HG03064 (cell line): ENCODE measurements around the gene TSEN54.
"Not testable (repeated sequence)": the region's sequence is repeated elsewhere in the genome, so short reads cannot be mapped to it uniquely, and the experiment has no call there.

Experiments
- ATAC-seq: cut with Tn5 transposase; IDR thresholded peaks from one replicate; pipeline ENCODE4 v1.9.1; 2021; ENCODE audit warnings: low read depth; ENCODE audit not compliant: unreplicated experiment

TSEN54 gene

DNA sequence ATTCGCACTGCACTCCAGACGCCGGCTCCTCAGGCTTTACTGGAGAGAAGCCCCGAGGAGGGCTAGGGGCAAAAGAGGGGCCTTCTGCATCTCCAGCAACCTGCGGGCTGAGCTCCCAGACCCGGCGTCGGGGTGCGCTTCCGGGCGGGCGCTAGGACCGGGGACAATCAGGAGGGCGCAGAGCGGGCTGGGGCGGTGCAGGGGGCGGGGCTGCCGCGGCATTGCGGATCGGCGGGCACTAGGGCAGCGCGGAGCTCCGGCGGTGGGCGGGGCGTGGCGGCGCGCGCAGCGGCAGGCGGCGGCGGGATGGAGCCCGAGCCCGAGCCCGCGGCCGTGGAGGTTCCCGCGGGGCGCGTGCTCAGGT is at the start of gene TSEN54:
Gene TSEN54 (plus strand): TSS at position 274 of the 364 bp plus-strand sequence. CDS start 33 bp downstream, at position 307.
- ATAC-seq: peak; percentile 67

DNA sequence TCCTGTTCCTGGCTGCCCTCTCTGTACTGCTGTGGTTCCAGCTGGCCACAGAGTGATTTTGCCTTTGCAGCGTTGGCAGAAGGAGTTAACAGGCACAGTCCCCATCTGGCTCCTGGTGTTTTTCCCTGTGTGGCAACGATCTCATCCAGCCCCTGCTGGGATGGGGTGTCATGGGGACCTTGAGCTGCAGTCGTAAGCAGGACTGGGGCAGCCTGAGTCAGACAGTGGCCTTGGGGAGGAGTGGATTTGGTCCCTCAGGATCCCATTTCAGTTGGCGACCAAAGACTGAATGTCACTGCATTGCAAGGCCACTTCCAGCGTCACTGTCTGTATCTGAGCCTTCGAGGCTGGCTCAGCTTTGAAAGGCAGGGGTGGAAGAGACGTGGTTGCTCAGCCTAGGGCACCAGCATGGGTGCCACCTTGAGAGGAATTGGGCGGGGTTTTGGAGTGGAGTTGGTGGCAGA is 48.0 kb upstream of the TSEN54 start:
- no peak for ATAC-seq

DNA sequence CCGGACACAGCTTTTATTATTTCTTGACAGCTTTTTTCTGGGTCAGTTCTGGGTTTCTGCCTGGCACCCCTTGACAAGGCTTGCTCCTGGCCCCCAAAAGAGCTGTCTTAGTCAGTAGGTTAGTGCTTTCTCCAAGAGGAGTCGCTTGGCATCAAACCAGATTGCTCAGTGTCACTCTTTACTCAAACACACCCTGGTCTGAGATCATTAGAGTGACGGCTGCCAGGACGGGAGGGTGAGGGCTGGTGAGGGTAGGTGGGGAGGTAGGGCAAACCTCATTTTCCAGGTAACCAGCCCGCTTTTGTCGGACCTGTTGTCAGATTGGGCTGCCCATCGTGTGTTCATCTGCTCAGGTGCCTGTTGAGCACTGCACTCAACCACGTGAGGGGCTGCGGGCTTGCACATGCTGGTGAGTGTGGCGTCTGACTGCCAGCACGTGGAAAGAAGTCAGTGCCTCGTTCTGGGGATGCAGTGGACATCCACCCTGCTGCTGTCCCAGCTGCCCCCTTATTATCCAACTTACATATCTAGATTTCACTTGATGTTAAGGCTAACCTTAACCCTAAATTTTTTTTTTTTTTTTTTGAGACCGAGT is 47.5 kb upstream of the TSEN54 start:
- no peak for ATAC-seq

DNA sequence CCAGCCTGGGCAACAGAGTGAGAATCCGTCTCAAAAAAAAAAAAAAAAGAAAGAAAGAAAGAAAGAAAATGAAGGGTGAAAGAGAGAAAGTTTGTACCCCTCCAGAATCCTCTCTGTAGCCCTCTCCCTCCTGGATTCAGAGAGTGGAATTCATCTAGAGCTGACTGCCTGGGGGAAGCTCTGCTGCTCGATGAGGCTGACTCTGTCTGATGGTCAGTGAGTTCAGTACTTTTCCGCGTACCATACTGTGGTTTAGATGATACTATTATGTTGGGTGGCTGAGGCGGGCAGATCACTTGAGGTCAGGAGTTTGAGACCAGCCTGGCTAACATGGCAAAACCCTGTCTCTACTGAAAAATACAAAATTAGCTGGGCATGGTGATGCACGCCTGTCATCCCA is 45.1 kb upstream of the TSEN54 start:
- no peak for ATAC-seq

DNA sequence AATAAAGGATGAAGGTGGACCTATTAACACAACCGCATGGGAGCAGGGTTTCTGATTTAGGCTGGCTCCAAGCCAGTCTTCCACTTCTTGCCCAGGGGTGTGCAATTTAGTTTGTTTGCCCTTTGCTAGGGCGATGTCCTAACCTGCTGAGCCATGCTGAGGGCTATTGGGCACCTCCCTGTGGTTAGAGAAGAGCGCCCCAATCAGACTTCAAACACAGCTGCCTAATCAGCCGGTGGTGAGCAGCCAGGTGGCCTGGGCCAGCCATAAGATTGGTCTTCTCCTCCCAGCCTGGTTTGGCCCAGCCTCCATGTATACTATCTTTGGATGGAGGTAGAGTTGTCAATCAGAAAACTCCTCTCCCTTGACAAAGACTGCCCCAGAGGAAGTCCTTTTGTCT is 44.2 kb upstream of the TSEN54 start:
- no peak for ATAC-seq

DNA sequence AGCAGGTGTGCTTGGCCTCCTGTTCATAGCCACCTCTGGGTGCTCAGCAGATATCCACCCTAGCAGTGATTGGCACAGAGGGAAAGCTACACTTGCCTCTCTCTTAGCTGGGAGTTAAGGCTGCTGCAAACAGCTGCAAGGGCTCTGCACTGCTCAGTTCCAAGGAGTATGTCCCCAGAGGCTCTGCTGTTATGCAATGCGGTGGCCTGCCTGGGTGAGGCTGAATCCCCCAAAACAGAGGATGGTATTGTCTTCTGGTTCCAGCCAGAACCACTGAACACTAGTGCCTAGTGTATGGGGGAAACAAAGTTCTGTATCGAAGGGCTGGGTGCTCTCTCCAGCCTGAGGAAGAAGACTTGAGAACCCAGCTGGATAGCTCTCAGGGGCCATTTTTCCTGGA is 43.1 kb upstream of the TSEN54 start:
- ATAC-seq: no peak

DNA sequence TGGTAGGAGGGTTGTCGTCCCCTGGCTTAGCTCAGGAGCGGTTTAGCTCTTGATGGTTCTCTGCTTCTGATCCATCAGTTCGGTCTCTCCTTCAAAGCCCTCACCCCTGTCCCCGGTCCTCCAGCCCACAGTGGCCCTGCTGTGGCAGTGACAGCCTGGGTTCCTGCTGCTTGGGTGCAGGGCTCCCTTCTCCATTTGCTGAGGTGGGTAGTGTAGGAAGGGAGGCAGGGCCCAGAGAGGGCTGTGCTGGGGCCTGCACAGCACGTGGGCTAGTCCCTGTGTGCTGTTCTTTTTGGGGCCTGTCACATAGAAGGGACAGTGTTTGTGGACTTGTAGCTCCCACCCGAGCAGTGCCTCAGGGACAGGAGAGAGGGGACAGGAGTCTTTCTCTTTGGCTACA is 41.6 kb upstream of the TSEN54 start:
- ATAC-seq: no peak

DNA sequence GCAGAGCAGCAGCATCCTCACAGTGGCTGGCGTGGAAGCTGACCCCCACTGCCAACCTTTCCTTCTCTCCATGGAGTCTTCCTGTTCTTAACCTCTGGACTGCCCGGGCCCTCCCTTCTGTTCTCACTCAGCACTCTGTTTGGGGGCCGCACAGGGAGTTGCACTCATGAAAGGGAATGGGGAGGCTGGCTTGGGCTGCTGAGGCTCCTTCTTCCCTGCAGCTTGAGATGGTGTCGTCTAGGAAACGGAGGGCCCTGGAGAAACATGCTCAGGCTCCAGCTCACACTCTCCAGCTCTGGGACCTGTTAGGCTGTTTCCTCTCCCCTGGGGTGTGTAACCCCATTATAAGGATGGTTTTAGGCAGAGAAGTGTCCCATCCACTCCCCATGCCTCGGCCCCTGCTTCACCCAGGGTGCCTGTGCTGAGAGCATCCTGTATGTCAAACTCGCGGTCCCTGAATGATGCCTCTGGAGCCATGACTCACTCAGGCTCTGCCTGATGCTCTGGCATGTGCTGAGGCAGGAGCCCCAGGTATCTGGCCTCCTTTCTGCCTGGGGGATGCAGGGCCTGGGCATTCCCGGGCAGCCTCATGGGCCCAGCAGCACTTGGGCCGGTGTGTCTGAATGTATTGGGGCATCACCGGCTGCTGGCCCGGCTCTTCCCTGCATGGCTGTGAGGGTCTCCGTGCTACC is 41.0 kb upstream of the TSEN54 start:
- ATAC-seq: no peak

DNA sequence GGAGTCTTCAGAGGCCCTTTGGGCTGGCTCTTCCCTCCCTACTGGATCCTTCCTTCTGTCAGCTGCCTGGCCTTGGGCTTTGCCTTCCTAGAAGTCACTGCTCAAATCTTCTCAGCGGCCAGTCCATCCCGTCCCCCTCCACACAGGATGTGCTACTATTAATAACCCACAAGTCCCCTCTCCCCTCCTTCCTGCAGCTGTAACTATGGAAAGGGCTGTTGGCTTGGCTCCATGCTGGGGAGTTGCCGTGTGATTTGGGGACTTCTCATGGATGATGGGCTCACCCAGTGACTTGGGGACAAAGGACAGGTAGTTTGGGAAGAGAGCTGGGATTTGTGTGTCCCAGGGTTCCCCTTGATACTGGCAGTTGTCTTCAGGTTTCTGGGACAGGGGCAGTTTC is 40.5 kb upstream of the TSEN54 start:
- ATAC-seq: no peak

DNA sequence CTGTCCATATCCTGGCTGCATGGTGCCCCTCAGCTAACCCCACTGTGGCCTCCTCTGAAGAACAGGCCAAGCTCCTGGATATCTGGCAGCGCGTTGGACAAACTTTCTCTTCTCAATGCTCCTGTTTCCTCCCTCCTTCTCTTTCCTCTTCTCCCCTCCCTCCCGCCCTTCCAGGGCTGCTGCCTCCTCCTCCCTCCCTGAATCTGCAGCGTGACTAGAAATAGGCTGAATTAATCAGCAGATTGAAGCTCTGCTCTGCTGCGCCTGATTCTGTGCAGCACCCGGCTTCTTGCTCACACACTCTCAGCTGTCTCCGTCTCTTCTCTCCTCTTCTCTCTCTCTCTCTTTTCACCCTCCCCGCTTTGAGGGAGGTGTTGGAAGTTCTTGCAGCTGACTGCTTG is 40.1 kb upstream of the TSEN54 start:
- ATAC-seq: no peak

DNA sequence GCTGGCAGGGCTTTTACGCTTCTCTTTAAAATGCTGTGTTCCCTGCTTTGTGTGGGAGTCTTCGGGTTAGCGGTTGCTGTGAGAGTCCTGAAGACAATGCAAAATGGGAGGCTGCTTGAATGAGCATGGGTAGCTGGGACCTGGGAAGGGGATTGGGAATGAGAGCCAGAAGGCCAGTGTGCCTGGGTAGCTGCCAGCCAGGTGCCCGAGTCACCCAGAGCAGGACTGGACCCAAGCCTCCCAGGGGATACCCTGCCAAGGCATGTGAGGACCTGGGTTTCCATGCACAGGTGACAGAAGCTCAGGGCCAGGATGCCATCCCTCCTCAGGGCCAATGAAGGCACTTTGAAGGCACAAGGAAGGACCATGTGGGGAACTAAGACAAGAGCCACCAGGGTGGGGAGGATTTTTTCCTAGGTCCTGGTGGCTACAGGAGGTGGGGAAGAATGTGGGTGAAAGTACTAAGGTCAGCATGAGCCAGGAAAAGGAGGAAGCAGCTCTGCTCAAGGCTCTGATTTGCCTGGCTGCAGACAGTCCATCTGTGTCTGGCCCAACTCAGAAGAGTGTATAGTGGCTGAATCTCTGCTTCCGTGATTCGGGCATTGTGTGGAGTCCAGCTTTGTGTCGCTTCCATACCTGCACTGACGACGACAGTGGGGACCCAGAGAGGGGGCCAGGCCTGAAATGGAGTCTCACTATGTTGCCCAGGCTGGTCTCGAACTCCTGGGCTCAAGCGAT is 39.4 kb upstream of the TSEN54 start:
- no peak for ATAC-seq

DNA sequence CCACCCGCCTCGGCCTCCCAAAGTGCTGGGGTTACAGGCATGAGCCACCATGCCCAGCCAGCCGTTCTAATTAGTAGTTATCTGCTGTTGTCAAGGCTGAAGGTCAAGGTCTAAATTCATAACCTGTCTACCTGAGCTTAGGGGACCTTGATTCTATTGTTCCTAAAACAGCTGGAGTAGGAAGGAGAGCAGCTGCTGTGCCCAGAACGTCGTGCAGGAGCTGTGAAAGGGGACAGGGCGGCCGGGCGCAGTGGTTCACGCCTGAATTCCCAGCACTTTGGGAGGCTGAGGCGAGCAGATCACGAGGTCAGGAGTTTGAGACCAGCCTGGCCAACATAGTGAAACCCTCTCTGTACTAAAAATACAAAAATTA is 38.9 kb upstream of the TSEN54 start:
- not testable (repeated sequence) for ATAC-seq

DNA sequence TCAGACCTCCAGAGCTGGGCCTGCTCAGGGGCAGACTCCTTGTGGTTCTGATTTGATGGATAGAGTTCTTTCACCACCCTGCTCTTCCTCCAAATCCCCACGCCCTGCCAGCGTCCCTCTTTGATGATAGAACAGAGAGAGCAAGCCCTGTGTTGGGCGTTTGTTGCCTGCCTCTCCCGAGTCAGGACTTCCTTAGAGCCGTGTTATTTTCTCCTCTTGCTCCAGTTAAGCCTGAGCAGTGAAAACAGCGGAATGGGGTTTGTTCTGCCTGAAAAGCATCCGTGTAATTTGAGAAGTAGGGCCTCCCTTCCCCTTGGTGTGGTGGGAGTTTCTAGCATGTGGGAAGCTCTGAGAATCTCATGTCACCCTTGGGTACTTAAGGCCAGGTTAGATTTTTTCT is 37.8 kb upstream of the TSEN54 start:
- ATAC-seq: no peak

DNA sequence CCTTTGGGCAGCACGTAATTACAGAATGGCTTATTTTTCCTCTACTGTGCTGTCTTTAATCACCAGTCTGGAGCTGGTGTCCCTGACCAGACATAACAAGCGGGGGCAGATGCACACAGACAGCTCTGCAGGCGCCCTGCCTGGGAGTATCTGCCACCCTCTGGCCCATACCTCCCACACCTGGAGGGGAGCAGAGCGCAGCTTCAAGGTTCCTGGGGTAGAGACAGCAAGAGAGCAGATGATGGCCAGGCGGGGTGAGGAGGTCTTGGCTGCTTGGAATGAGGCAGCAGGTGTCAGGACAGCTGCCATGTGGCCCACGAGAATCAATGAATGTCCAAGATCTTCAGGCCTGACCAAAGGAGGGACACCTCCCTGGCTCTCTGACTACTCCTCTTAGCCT is 36.0 kb upstream of the TSEN54 start:
- no peak for ATAC-seq

DNA sequence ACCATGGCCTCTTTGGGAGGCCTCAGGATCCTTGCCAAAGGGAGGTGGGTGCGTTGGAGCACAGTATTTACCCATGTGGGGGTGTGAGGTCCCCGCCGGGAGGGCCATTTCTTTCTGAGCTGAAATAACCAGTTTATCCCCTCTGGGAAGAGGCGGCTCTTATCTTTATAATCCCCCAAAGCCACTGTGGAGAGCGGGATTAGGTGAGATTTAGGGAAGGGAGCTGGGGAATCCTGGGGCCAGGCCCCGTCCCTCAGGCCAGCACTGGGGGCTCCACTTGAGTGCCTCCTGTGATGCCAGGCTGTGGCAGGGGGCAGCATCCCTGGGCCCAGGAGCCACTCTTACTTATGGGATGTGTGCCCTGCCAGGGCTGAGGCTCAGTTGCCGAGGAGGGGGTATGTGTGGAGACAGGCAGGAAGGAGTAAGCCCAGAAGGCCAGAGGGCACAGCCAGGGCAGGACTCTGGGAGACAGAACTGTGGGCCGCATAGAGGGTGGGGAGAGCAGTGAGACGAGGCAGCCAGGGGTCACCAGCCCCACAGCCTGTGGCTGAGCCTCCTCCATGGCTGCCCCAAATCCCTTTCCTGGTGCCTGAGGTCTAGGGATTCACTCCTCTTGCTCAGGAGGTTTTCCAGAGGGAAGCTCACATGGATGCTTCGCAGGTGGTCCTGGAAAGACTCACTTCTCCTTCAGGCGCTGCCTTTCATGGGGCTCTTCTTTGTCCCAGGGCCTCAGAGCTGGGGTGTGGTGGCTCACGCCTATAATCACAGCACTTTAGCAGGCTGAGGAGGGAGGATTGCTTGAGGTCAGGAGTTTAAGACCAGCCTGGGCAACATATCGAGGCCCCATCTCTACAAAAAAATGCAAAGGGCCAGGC is 34.9 kb upstream of the TSEN54 start:
- ATAC-seq: no peak

DNA sequence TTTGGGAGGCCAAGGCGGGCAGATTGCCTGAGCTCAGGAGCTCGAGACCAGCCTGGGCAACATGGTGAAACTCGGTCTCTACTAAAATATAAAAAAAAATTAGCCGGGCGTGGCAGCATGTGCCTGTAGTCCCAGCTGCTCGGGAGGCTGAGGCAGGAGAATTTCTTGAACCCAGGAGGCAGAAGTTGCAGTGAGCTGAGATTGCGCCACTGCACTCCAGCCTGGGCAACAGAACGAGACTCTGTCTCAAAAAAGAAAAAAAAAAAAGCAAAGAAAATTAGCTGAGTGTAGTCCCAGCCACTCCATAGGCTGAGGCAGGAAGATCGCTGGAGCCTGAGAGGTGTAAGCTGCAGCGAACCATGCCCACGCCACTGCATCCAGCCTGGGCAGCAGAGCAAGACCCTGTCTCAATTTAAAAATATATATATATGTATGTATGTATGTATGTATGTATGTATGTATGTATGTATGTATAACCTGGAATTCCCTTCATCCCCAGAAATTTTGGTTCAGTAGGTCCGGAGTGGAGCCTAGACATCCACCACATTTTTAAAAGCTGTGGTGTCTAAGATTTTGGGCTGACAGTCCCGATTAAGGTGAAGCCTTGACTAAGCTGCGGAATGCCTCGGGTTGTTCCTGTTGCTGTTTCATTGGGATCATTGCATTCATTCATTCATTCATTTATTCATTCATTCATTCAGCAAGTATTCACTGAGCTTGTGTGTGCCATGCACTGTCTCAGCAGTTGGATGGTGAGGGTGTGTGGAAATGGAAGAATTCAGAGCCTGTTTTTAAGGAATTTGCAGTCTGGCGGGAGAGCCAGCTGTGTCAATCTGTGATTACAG is 34.0 kb upstream of the TSEN54 start:
- no peak for ATAC-seq

DNA sequence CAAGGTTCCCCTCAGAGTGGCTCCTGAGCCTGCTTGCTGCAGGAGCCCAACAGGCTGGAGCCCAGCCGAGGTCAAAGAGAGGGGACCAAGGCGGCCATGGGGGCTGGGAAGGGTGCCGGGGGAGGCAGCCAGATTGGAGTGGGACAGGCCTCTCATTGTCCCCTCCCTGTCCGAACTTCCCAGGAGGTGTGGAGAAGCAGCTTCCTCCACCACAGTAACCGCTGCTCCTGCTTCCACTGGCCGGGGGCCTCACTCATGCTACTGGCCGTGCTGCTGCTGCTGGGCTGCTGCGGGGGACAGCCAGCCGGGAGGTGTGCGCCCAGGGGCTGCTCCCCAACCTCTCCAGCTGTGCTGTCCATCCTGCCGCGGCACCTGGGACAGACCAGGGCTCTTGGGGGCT is 30.6 kb upstream of the TSEN54 start:
- no peak for ATAC-seq

DNA sequence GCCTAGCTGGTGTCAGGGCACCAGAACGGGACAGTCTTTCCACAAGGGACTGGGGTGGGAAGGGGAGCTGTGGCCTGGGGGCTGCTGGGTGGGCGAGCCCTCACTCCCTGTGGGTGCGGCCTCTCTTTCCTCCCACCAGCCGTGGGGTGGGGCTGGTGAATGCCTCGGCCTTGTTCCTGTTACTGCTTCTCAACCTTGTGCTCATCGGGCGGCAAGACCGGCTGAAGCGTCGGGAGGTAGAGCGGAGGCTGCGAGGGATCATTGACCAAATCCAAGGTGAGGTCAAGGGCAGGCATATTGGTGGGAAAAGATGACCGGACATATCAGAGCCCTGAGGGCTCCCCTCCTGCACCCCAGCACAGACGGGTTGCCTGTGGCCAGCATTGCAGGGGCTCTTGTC is 30.2 kb upstream of the TSEN54 start:
- no peak for ATAC-seq

DNA sequence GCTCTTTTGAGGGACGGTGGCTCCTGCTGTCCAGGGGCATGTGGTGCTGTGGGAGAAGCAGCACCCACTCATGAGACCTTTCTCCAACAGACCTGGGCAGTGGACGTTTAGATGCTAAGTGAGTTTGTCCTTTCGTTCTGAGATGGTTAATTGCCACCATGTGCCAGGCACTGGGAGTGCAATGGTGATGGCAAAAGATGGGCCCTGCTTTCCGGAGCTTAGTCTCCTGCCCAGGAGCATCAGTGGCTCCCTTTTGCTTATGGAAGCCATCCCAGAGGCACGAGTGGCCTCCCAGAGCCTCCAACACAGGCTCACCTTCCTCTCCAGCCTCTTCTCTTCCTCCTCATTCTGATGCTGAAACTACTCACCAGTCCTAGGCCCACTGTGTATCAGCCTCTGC is 29.4 kb upstream of the TSEN54 start:
- no peak for ATAC-seq
